Measurements from ENCODE around the gene SIPA1L3. TPM values are rescaled to one million over a fixed set of nuclear protein-coding genes. Genes with fewer than 3 reads are reported as not detected.

Gene SIPA1L3
- total and polyA plus RNA-seq, 2 of the 13 experiments (the other 11 are each of a cell fraction or from before 2014, with no cell fraction given): 5.5 to 7.7 TPM

- no peak for TF ChIP-seq NR1H2 (CRISPR knock-in tag; IDR thresholded peaks at IDR 0.05; ENCODE audit: borderline replicate concordance, low read depth)
- no peak for TF ChIP-seq MAF1 (CRISPR knock-in tag; IDR thresholded peaks at IDR 0.05; ENCODE audit: borderline replicate concordance)
- peak; percentile 63; the same call in 1 of the 2 replicates for TF ChIP-seq HDAC2 (CRISPR knock-in tag; IDR thresholded peaks at IDR 0.05)
- TF ChIP-seq, protein P1, sequence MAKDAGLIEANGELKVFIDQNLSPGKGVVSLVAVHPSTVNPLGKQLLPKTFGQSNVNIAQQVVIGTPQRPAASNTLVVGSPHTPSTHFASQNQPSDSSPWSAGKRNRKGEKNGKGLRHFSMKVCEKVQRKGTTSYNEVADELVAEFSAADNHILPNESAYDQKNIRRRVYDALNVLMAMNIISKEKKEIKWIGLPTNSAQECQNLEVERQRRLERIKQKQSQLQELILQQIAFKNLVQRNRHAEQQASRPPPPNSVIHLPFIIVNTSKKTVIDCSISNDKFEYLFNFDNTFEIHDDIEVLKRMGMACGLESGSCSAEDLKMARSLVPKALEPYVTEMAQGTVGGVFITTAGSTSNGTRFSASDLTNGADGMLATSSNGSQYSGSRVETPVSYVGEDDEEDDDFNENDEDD (CRISPR knock-in tag; IDR thresholded peaks at IDR 0.05; ENCODE audit: borderline replicate concordance): peak; percentile 70; the same call in 1 of the 2 replicates
- peak; percentile 88; the same call in 1 of the 2 replicates for TF ChIP-seq ATF2 (CRISPR knock-in tag; IDR thresholded peaks at IDR 0.05)
- TF ChIP-seq JUNB (CRISPR knock-in tag; IDR thresholded peaks at IDR 0.05; ENCODE audit: borderline replicate concordance): no peak
- no peak for TF ChIP-seq DR1 (CRISPR knock-in tag; IDR thresholded peaks at IDR 0.05)
- no peak for TF ChIP-seq MAFG (CRISPR knock-in tag; IDR thresholded peaks at IDR 0.05)
- TF ChIP-seq MED13 (CRISPR knock-in tag; IDR thresholded peaks at IDR 0.05): no peak
- no peak for TF ChIP-seq KIAA2018 (CRISPR knock-in tag; IDR thresholded peaks at IDR 0.05; ENCODE audit: borderline replicate concordance)
- no peak for TF ChIP-seq PCBP2 (optimal IDR thresholded peaks at IDR 0.05; ENCODE audit: low read depth, low read length, poor library complexity, severe bottlenecking)
- TF ChIP-seq ZNF3 (CRISPR knock-in tag; IDR thresholded peaks at IDR 0.05): no peak
- TF ChIP-seq TRAFD1 (CRISPR knock-in tag; IDR thresholded peaks at IDR 0.05; ENCODE audit: borderline replicate concordance): no peak
- TF ChIP-seq ZNF547 (CRISPR knock-in tag; IDR thresholded peaks at IDR 0.05): 0 out of 2 replicates have a peak, but pooled peaks have one; percentile 13
- TF ChIP-seq TEAD3 (CRISPR knock-in tag; optimal IDR thresholded peaks at IDR 0.05; ENCODE audit: borderline replicate concordance): peak; percentile 98
- TF ChIP-seq ZNF292 (CRISPR knock-in tag; IDR thresholded peaks at IDR 0.05; ENCODE audit: borderline replicate concordance, low read depth): peak; percentile 48; the same call in 1 of the 2 replicates
- peak; percentile 40 to 47; a peak in 2 of 4 replicates for TF ChIP-seq EP300 (IDR thresholded peaks at IDR 0.05; ENCODE audit: low read depth in 2 of 2, low read length in 2 of 2)
- peak; percentile 32; the same call in 1 of the 2 replicates for TF ChIP-seq EP300 (CRISPR knock-in tag; IDR thresholded peaks at IDR 0.05; ENCODE audit: borderline replicate concordance)
Measured at GRCh38 chr19:37933937-37934358, 26.9 kb downstream of the SIPA1L3 start (continued).
